Vagina (tissue), 2 donors: ENCODE results near the gene LSM12. TPM values are rescaled to one million over a fixed set of nuclear protein-coding genes. Genes with fewer than 3 reads are reported as not detected.
A peak's percentile ranks its signal among the peaks of the same experiment; 100 is the strongest.

Experiments used
- DNase-seq, 2 donors: peaks; one replicate each; pipeline ENCODE4 v3.0.0-alpha.2; 2017; ENCODE audit errors: extremely low spot score in 2 of 2
- H3K27ac ChIP-seq: fragments of 200-600 bp; sonication (generic); one replicate; pipeline ENCODE4 v1.5.1; 2019
- H3K27me3 ChIP-seq: fragments of 200-600 bp; sonication (generic); one replicate; pipeline ENCODE4 v1.5.1; 2019
- H3K36me3 ChIP-seq, 2 donors: fragments of 200-600 bp; sonication (generic); one replicate each; pipeline ENCODE4 v1.5.1; 2017 to 2019
- H3K4me1 ChIP-seq: fragments of 200-600 bp; sonication (generic); one replicate; pipeline ENCODE4 v1.5.1; 2019
- H3K4me3 ChIP-seq, 2 donors: fragments of 200-600 bp; sonication (generic); 1 replicate in 1 of 2; 2 replicates in 1 of 2; pipeline ENCODE4 v1.5.1; 2016 to 2019
- H3K9me3 ChIP-seq: fragments of 200-600 bp; sonication (generic); one replicate; pipeline ENCODE4 v1.5.1; 2019
- CTCF ChIP-seq, 3 experiments: fragments of 450-650 bp in 2 of 3; fragments of 200-600 bp in 1 of 3; sonication (generic) in 1 of 3; IDR thresholded peaks; one replicate each; pipeline ENCODE4 v1.5.1; 2017 to 2019; ENCODE audit warnings: antibody characterized with exemption in 3 of 3, mild to moderate bottlenecking in 2 of 3, moderate library complexity in 2 of 3
- POLR2A ChIP-seq, 2 donors: fragments of 450-650 bp; IDR thresholded peaks; one replicate each; pipeline ENCODE4 v1.6.1; 2017; ENCODE audit warnings: antibody characterized with exemption in 2 of 2, mild to moderate bottlenecking in 2 of 2, moderate library complexity in 2 of 2
- POLR2AphosphoS5 ChIP-seq, 2 donors: sonication (generic); formaldehyde crosslinking; IDR thresholded peaks; one replicate each; pipeline ENCODE4 v1.9.0; 2017; ENCODE audit warnings: antibody characterized with exemption in 2 of 2, mild to moderate bottlenecking in 2 of 2, low read depth in 1 of 2; ENCODE audit not compliant: insufficient read depth in 1 of 2
- intact Hi-C: fragments of 100-400 bp; cut with DNase I; formaldehyde crosslinking; loops from one replicate; pipeline ENCODE4 v1.15.1; 2023
- total RNA-seq: library from RNA; depleted of rRNA; stranded (reverse); fragments of >200 nt; gene quantifications from one replicate; pipeline ENCODE4 v1.2.3, GENCODE V29; 2016

Gene LSM12
- total RNA-seq, 1 donor from 2014 or later = 27.3 TPM

GRCh38 chr17:44045486-44045885, 21.0 kb downstream of the LSM12 start:
- no peaks in the 10 kb centered on the region for H3K27me3 ChIP-seq

DNA sequence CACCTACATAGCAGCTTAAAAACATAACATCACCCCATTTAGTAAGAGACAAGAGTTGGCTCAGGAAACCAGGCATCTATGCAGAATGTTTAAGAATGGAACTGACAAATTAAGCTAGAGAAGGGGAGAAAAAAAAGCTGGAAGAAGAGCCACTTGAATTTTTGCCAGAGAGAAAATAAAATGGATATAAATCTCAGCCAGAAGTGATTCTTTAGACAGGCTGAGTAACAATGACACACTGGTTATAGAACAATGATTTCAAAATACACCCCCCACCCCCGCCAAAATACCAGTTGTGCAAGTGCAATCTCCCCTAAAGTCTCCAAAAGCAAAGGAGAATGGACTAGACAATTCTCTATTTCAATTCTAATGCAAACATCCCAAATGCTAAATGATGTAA, 22.4 kb downstream of the LSM12 start:
- Histone ChIP-seq H3K27ac (no peak overlapping the region), H3K4me3 (no peak overlapping the region), H3K27me3 (no peaks in the 10 kb centered on the region), H3K36me3 (peaks cover 0 to 10% of the 10 kb centered on the region in 2 donors), H3K4me1 (peaks cover 40% of the 10 kb centered on the region), H3K9me3 (no peaks in the 10 kb centered on the region)
- intact Hi-C loops = no loop called here
- DNase-seq = no peak
- no peak for TF ChIP-seq POLR2A (IDR thresholded peaks at IDR 0.05)
- no peak for TF ChIP-seq CTCF (IDR thresholded peaks at IDR 0.05)
- no peak for TF ChIP-seq POLR2AphosphoS5 (IDR thresholded peaks at IDR 0.05; ENCODE audit: insufficient read depth in 1 of 2, low read depth in 1 of 2)

More at GRCh38 chr17:44045486-44045885, 21.0 kb downstream of the LSM12 start:
- no peak overlapping the region for H3K27ac ChIP-seq
- H3K4me3 ChIP-seq = no peak overlapping the region
- H3K9me3 ChIP-seq = no peaks in the 10 kb centered on the region
- peaks cover 0 to 19% of the 10 kb centered on the region in 2 donors for H3K36me3 ChIP-seq
- TF ChIP-seq POLR2A (IDR thresholded peaks at IDR 0.05) = no peak
- TF ChIP-seq POLR2AphosphoS5 (IDR thresholded peaks at IDR 0.05; ENCODE audit: insufficient read depth in 1 of 2, low read depth in 1 of 2) = no peak
- TF ChIP-seq CTCF (IDR thresholded peaks at IDR 0.05) = no peak
- peaks cover 31% of the 10 kb centered on the region for H3K4me1 ChIP-seq
- DNase-seq = no peak
- intact Hi-C loops = no loop called here

- Histone ChIP-seq H3K9me3 (no peaks in the 10 kb centered on the region), H3K36me3 (peaks cover 0 to 10% of the 10 kb centered on the region in 2 donors), H3K4me1 (peaks cover 40% of the 10 kb centered on the region), H3K4me3 (no peak overlapping the region), H3K27ac (no peak overlapping the region), H3K27me3 (no peaks in the 10 kb centered on the region)
- no peak for TF ChIP-seq CTCF (IDR thresholded peaks at IDR 0.05)
- DNase-seq = no peak
- intact Hi-C loops = no loop called here
These were observed 23.2 kb downstream of the LSM12 start for GRCh38 chr17:44043272-44043696.

- intact Hi-C loops = no loop called here
- TF ChIP-seq POLR2A (IDR thresholded peaks at IDR 0.05) (no peak), CTCF (IDR thresholded peaks at IDR 0.05) (no peak), POLR2AphosphoS5 (IDR thresholded peaks at IDR 0.05; ENCODE audit: insufficient read depth in 1 of 2, low read depth in 1 of 2) (peak in 1 of 2 donors; percentile 14)
- H3K4me1 ChIP-seq = peaks cover 40% of the 10 kb centered on the region
- no peaks in the 10 kb centered on the region for H3K9me3 ChIP-seq
- peaks cover 0 to 26% of the 10 kb centered on the region in 2 donors for H3K36me3 ChIP-seq
- no peak for DNase-seq
- H3K27ac ChIP-seq = peak overlapping the region; percentile 57
- H3K4me3 ChIP-seq = no peak overlapping the region
- no peaks in the 10 kb centered on the region for H3K27me3 ChIP-seq
These were observed 26.4 kb downstream of the LSM12 start for GRCh38 chr17:44039829-44040635.

DNA sequence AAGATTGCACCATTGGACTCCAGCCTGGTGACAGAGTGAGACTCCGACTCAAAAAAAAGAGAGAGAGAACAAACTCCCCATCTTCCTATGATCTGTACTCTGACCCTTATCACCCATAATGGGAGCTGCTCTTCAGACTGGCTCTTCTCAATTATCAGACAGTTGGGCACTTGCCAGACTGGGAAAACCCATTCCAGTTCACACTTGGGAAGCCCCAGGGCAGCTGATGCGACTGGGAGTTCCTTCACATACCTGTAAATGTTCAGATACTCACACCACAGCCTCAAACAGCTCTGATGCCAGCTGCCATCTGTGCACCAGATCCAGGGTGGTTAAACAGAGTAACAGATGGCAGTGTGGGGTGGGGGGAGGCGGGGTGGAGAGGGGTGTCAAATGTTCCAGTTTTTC, 27.9 kb downstream of the LSM12 start:
- Histone ChIP-seq H3K27me3 (no peaks in the 10 kb centered on the region), H3K9me3 (no peaks in the 10 kb centered on the region), H3K27ac (no peak overlapping the region), H3K4me3 (no peak overlapping the region), H3K36me3 (peaks cover 0 to 33% of the 10 kb centered on the region in 2 donors), H3K4me1 (peaks cover 29% of the 10 kb centered on the region)
- TF ChIP-seq CTCF (IDR thresholded peaks at IDR 0.05) (no peak), POLR2AphosphoS5 (IDR thresholded peaks at IDR 0.05; ENCODE audit: insufficient read depth in 1 of 2, low read depth in 1 of 2) (no peak), POLR2A (IDR thresholded peaks at IDR 0.05) (no peak)
- no peak for DNase-seq
- intact Hi-C loops = no loop called here
